ENCODE measurements around the gene PPP1R1A. TPM values are rescaled to one million over a fixed set of nuclear protein-coding genes. Genes with fewer than 3 reads are reported as not detected.

PPP1R1A gene
- total RNA-seq, 1 experiment from 2014 or later, result 8.5 TPM

DNA sequence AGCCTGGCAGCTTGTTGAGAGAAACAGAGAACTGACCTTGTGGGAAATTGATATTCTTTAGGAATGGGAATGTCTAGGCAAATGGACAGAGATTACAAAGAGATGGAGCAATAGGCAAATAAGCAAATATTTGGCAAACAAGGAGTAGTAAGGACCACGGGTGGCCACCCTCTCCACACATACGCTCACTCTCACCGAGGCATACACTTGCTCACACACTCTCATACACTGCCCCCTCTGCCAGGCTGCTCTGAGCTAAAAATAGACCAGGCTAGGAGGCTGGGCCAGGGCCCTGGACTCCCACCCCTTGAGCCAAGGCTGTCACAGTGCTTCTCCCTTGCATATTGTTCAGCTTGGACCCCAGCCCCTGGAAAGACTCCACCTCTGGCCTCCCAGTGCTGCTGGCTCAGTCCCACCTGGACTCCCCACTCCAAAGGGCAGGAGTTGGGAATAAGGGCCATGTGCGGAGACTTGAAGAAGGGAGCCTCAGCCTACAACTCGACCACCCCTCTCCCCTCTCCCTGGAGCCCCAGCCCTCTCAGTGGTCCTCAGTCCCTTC, 1.1 kb downstream of the PPP1R1A start:
- DNase-seq, result no peak
- peaks cover 49 to 74% of the 10 kb centered on the region in 2 experiments for H3K4me1 Mint-ChIP-seq
- no peaks in the 10 kb centered on the region for H4K20me1 ChIP-seq (ENCODE audit: control insufficient read depth, insufficient read depth, insufficient read length)

More for the DNA sequence above, 1.1 kb downstream of the PPP1R1A start:
- Histone ChIP-seq H2BK5ac (ENCODE audit: insufficient read length, low read length) (no peak overlapping the region), H3K23ac (ENCODE audit: insufficient read length, low read depth, low read length) (no peak overlapping the region), H4K8ac (replicated peaks; ENCODE audit: insufficient read length, low read depth, low read length) (no peak overlapping the region), H4K5ac (ENCODE audit: insufficient read length, low read depth, low read length) (no peak overlapping the region), H3K4me1 (ENCODE audit: insufficient read depth, low read length) (peaks cover 3% of the 10 kb centered on the region; the same call in 1 of the 2 replicates), H3K9me3 (ENCODE audit: control insufficient read depth, low read depth, low read length) (no peaks in the 10 kb centered on the region), H2BK15ac (ENCODE audit: low read depth, low read length) (no peak overlapping the region), H3K18ac (ENCODE audit: insufficient read length, low read depth, low read length) (no peak overlapping the region), H3K23me2 (ENCODE audit: insufficient read length, low read depth, low read length, poor library complexity, severe bottlenecking) (peaks cover 12% of the 10 kb centered on the region), H3K79me1 (ENCODE audit: insufficient read depth, low read depth, low read length, poor library complexity, severe bottlenecking) (no peaks in the 10 kb centered on the region), H3K27ac (ENCODE audit: insufficient read length, low read depth, low read length) (no peak overlapping the region), H2AK5ac (ENCODE audit: insufficient read length, low read length) (no peak overlapping the region), H3K79me2 (ENCODE audit: insufficient read depth, low read length) (no peaks in the 10 kb centered on the region), H3K27me3 (ENCODE audit: insufficient read depth, low read length) (peaks cover 12% of the 10 kb centered on the region; the same call in 1 of the 2 replicates), H3K56ac (ENCODE audit: insufficient read length, low read depth, low read length) (no peak overlapping the region), H3K4ac (ENCODE audit: low read depth, low read length) (no peak overlapping the region), H2BK12ac (ENCODE audit: insufficient read length, low read depth, low read length) (no peak overlapping the region), H3K4me2 (ENCODE audit: insufficient read depth, insufficient read length, low read length) (peak overlapping the region; percentile 39), H2BK120ac (ENCODE audit: low read depth, low read length, poor library complexity, severe bottlenecking) (no peak overlapping the region), H4K91ac (ENCODE audit: insufficient read length, low read depth, low read length) (no peak overlapping the region), H2BK20ac (ENCODE audit: low read depth, low read length, poor library complexity, severe bottlenecking) (no peak overlapping the region), H3T11ph (ENCODE audit: low read length) (no peak overlapping the region), H2AFZ (ENCODE audit: low read length) (no peak overlapping the region), H3K9ac (ENCODE audit: extremely low read depth, insufficient read length, low read length) (no peak overlapping the region), H3K14ac (ENCODE audit: insufficient read depth, low read length) (no peak overlapping the region)
- Mint-ChIP-seq H3K27me3 (ENCODE audit: low read depth) (peaks cover 89% of the 10 kb centered on the region), H3K27ac (no peak overlapping the region), H3K4me3 (peak overlapping the region; percentile 64 to 86), H3K9me3 (no peaks in the 10 kb centered on the region; a peak in 1 of 5 replicates), H3K36me3 (ENCODE audit: insufficient read depth in 1 of 3, low read depth in 3 of 3) (peaks cover 0 to under 1% (median 0%) of the 10 kb centered on the region in 3 experiments; a peak in 2 of 7 replicates)
- TF ChIP-seq, protein P1, sequence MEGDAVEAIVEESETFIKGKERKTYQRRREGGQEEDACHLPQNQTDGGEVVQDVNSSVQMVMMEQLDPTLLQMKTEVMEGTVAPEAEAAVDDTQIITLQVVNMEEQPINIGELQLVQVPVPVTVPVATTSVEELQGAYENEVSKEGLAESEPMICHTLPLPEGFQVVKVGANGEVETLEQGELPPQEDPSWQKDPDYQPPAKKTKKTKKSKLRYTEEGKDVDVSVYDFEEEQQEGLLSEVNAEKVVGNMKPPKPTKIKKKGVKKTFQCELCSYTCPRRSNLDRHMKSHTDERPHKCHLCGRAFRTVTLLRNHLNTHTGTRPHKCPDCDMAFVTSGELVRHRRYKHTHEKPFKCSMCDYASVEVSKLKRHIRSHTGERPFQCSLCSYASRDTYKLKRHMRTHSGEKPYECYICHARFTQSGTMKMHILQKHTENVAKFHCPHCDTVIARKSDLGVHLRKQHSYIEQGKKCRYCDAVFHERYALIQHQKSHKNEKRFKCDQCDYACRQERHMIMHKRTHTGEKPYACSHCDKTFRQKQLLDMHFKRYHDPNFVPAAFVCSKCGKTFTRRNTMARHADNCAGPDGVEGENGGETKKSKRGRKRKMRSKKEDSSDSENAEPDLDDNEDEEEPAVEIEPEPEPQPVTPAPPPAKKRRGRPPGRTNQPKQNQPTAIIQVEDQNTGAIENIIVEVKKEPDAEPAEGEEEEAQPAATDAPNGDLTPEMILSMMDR (conservative IDR thresholded peaks at IDR 0.05), result no peak
- WGBS (ENCODE audit: extremely low coverage, insufficient read length, low lambda C conversion rate), result no CpG with 5 or more reads among the region's 5 CpGs
